ENCODE data around the gene ZNF366.

Gene ZNF366

GRCh38 chr5:72440207-72440638, 67.0 kb downstream of the ZNF366 start:
- Histone ChIP-seq H3K18ac (ENCODE audit: low read length) (no peak overlapping the region), H4K5ac (ENCODE audit: low read length) (no peak overlapping the region), H3K36me3 (ENCODE audit: control insufficient read depth, insufficient read depth, low read length) (no peaks in the 10 kb centered on the region), H3K79me1 (ENCODE audit: low read length) (no peaks in the 10 kb centered on the region), H3K4me3 (ENCODE audit: low read length) (no peak overlapping the region), H3K23ac (ENCODE audit: low read length) (no peak overlapping the region), H4K8ac (ENCODE audit: low read depth, low read length) (no peak overlapping the region), H2BK5ac (ENCODE audit: low read length) (no peak overlapping the region), H3K27me3 (ENCODE audit: insufficient read depth, low read length, poor library complexity) (no peaks in the 10 kb centered on the region), H3K4me1 (ENCODE audit: control insufficient read depth, low read depth, low read length) (no peaks in the 10 kb centered on the region), H2BK120ac (ENCODE audit: low read depth, low read length) (no peak overlapping the region), H3K4ac (ENCODE audit: low read depth, low read length) (no peak overlapping the region), H3K56ac (ENCODE audit: low read length) (no peak overlapping the region), H3K4me2 (ENCODE audit: low read length) (no peak overlapping the region), H2BK15ac (replicated peaks; ENCODE audit: low read depth) (no peak overlapping the region), H3K9ac (ENCODE audit: low read length) (no peak overlapping the region), H3K27ac (ENCODE audit: low read depth, low read length) (no peak overlapping the region), H2AK5ac (ENCODE audit: low read length) (no peak overlapping the region), H3K79me2 (ENCODE audit: control insufficient read depth, insufficient read depth, low read length) (no peaks in the 10 kb centered on the region)
- no peak for DNase-seq
- WGBS (ENCODE audit: extremely low coverage, insufficient coverage, low lambda C conversion rate), result no CpG with 5 or more reads among the region's 1 CpG

- Histone ChIP-seq H2BK15ac (replicated peaks; ENCODE audit: low read depth) (no peak overlapping the region), H3K27me3 (ENCODE audit: insufficient read depth, low read length, poor library complexity) (no peaks in the 10 kb centered on the region), H4K5ac (ENCODE audit: low read length) (no peak overlapping the region), H3K79me1 (ENCODE audit: low read length) (no peaks in the 10 kb centered on the region), H3K56ac (ENCODE audit: low read length) (no peak overlapping the region), H2BK5ac (ENCODE audit: low read length) (no peak overlapping the region), H2BK120ac (ENCODE audit: low read depth, low read length) (no peak overlapping the region), H3K4ac (ENCODE audit: low read depth, low read length) (no peak overlapping the region), H3K4me1 (ENCODE audit: control insufficient read depth, low read depth, low read length) (no peaks in the 10 kb centered on the region), H3K23ac (ENCODE audit: low read length) (no peak overlapping the region), H3K9ac (ENCODE audit: low read length) (no peak overlapping the region), H3K27ac (ENCODE audit: low read depth, low read length) (no peak overlapping the region), H3K4me2 (ENCODE audit: low read length) (no peak overlapping the region), H2AK5ac (ENCODE audit: low read length) (no peak overlapping the region), H3K4me3 (ENCODE audit: low read length) (no peak overlapping the region), H3K79me2 (ENCODE audit: control insufficient read depth, insufficient read depth, low read length) (no peaks in the 10 kb centered on the region), H3K18ac (ENCODE audit: low read length) (no peak overlapping the region), H4K8ac (ENCODE audit: low read depth, low read length) (no peak overlapping the region), H3K36me3 (ENCODE audit: control insufficient read depth, insufficient read depth, low read length) (no peaks in the 10 kb centered on the region)
- no CpG with 5 or more reads among the region's 4 CpGs for WGBS (ENCODE audit: extremely low coverage, insufficient coverage, low lambda C conversion rate)
- peak; percentile 89 for DNase-seq
These were observed 68.0 kb downstream of the ZNF366 start for GRCh38 chr5:72439192-72439591.

GRCh38 chr5:72438141-72438540, 69.1 kb downstream of the ZNF366 start:
- Histone ChIP-seq H3K27ac (ENCODE audit: low read depth, low read length) (no peak overlapping the region), H3K79me1 (ENCODE audit: low read length) (no peaks in the 10 kb centered on the region), H4K8ac (ENCODE audit: low read depth, low read length) (no peak overlapping the region), H2BK15ac (replicated peaks; ENCODE audit: low read depth) (no peak overlapping the region), H2BK120ac (ENCODE audit: low read depth, low read length) (no peak overlapping the region), H3K27me3 (ENCODE audit: insufficient read depth, low read length, poor library complexity) (no peaks in the 10 kb centered on the region), H3K36me3 (ENCODE audit: control insufficient read depth, insufficient read depth, low read length) (no peaks in the 10 kb centered on the region), H4K5ac (ENCODE audit: low read length) (no peak overlapping the region), H3K23ac (ENCODE audit: low read length) (no peak overlapping the region), H3K4me2 (ENCODE audit: low read length) (no peak overlapping the region), H2BK5ac (ENCODE audit: low read length) (no peak overlapping the region), H3K18ac (ENCODE audit: low read length) (no peak overlapping the region), H3K4me3 (ENCODE audit: low read length) (no peak overlapping the region), H3K79me2 (ENCODE audit: control insufficient read depth, insufficient read depth, low read length) (no peaks in the 10 kb centered on the region), H3K56ac (ENCODE audit: low read length) (no peak overlapping the region), H3K4ac (ENCODE audit: low read depth, low read length) (no peak overlapping the region), H3K9ac (ENCODE audit: low read length) (no peak overlapping the region), H3K4me1 (ENCODE audit: control insufficient read depth, low read depth, low read length) (no peaks in the 10 kb centered on the region), H2AK5ac (ENCODE audit: low read length) (no peak overlapping the region)
- no CpG with 5 or more reads among the region's 3 CpGs for WGBS (ENCODE audit: extremely low coverage, insufficient coverage, low lambda C conversion rate)
- DNase-seq, result peak; percentile 18

- Histone ChIP-seq H3K27me3 (ENCODE audit: insufficient read depth, low read length, poor library complexity) (no peaks in the 10 kb centered on the region), H4K8ac (ENCODE audit: low read depth, low read length) (no peak overlapping the region), H3K56ac (ENCODE audit: low read length) (no peak overlapping the region), H3K4ac (ENCODE audit: low read depth, low read length) (no peak overlapping the region), H3K4me3 (ENCODE audit: low read length) (no peak overlapping the region), H3K9ac (ENCODE audit: low read length) (no peak overlapping the region), H3K79me2 (ENCODE audit: control insufficient read depth, insufficient read depth, low read length) (no peaks in the 10 kb centered on the region), H3K4me1 (ENCODE audit: control insufficient read depth, low read depth, low read length) (no peaks in the 10 kb centered on the region), H2AK5ac (ENCODE audit: low read length) (no peak overlapping the region), H3K23ac (ENCODE audit: low read length) (no peak overlapping the region), H3K36me3 (ENCODE audit: control insufficient read depth, insufficient read depth, low read length) (no peaks in the 10 kb centered on the region), H2BK15ac (replicated peaks; ENCODE audit: low read depth) (no peak overlapping the region), H3K18ac (ENCODE audit: low read length) (no peak overlapping the region), H2BK120ac (ENCODE audit: low read depth, low read length) (no peak overlapping the region), H3K4me2 (ENCODE audit: low read length) (no peak overlapping the region), H3K79me1 (ENCODE audit: low read length) (no peaks in the 10 kb centered on the region), H3K27ac (ENCODE audit: low read depth, low read length) (no peak overlapping the region), H4K5ac (ENCODE audit: low read length) (no peak overlapping the region), H2BK5ac (ENCODE audit: low read length) (no peak overlapping the region)
- DNase-seq, result no peak
- WGBS (ENCODE audit: extremely low coverage, insufficient coverage, low lambda C conversion rate), result no CpG with 5 or more reads among the region's 3 CpGs
These were observed 70.3 kb downstream of the ZNF366 start for GRCh38 chr5:72436796-72437471.

GRCh38 chr5:72434781-72435437, 72.3 kb downstream of the ZNF366 start:
- Histone ChIP-seq H4K5ac (ENCODE audit: low read length) (no peak overlapping the region), H3K36me3 (ENCODE audit: control insufficient read depth, insufficient read depth, low read length) (no peaks in the 10 kb centered on the region), H3K27me3 (ENCODE audit: insufficient read depth, low read length, poor library complexity) (no peaks in the 10 kb centered on the region), H2BK15ac (replicated peaks; ENCODE audit: low read depth) (no peak overlapping the region), H3K79me2 (ENCODE audit: control insufficient read depth, insufficient read depth, low read length) (no peaks in the 10 kb centered on the region), H3K4me3 (ENCODE audit: low read length) (no peak overlapping the region), H3K9ac (ENCODE audit: low read length) (no peak overlapping the region), H3K18ac (ENCODE audit: low read length) (no peak overlapping the region), H2AK5ac (ENCODE audit: low read length) (no peak overlapping the region), H3K79me1 (ENCODE audit: low read length) (no peaks in the 10 kb centered on the region), H3K27ac (ENCODE audit: low read depth, low read length) (no peak overlapping the region), H3K23ac (ENCODE audit: low read length) (no peak overlapping the region), H3K4me2 (ENCODE audit: low read length) (no peak overlapping the region), H3K4ac (ENCODE audit: low read depth, low read length) (no peak overlapping the region), H3K56ac (ENCODE audit: low read length) (no peak overlapping the region), H3K4me1 (ENCODE audit: control insufficient read depth, low read depth, low read length) (no peaks in the 10 kb centered on the region), H4K8ac (ENCODE audit: low read depth, low read length) (no peak overlapping the region), H2BK120ac (ENCODE audit: low read depth, low read length) (no peak overlapping the region), H2BK5ac (ENCODE audit: low read length) (no peak overlapping the region)
- DNase-seq, result no peak
- WGBS (ENCODE audit: extremely low coverage, insufficient coverage, low lambda C conversion rate), result no CpG with 5 or more reads among the region's 3 CpGs
